Glutamatergic neuron (in vitro differentiated cells): ENCODE results near the gene CPEB2. TPM values are rescaled to one million over a fixed set of nuclear protein-coding genes. Genes with fewer than 3 reads are reported as not detected.

Experiments
- DNase-seq: peaks from one replicate; pipeline ENCODE4 v3.0.0; 2022
- H3K27ac Mint-ChIP-seq: one replicate; pipeline ENCODE4 v1.8.0; 2020; ENCODE audit warnings: mild to moderate bottlenecking, mixed read lengths, inconsistent platforms; ENCODE audit not compliant: unreplicated experiment
- H3K27me3 Mint-ChIP-seq: one replicate; pipeline ENCODE4 v1.8.0; 2020; ENCODE audit warnings: mild to moderate bottlenecking, moderate library complexity, mixed read lengths, inconsistent platforms; ENCODE audit not compliant: unreplicated experiment
- H3K36me3 Mint-ChIP-seq: one replicate; pipeline ENCODE4 v1.8.0; 2020; ENCODE audit warnings: mild to moderate bottlenecking, mixed read lengths, inconsistent platforms; ENCODE audit not compliant: unreplicated experiment
- H3K4me1 Mint-ChIP-seq: one replicate; pipeline ENCODE4 v1.8.0; 2020; ENCODE audit warnings: mild to moderate bottlenecking, low read depth, mixed read lengths, inconsistent platforms; ENCODE audit not compliant: unreplicated experiment
- H3K4me3 Mint-ChIP-seq: one replicate; pipeline ENCODE4 v1.8.0; 2020; ENCODE audit warnings: mild to moderate bottlenecking, mixed read lengths, inconsistent platforms; ENCODE audit not compliant: unreplicated experiment
- H3K9me3 Mint-ChIP-seq: one replicate; pipeline ENCODE4 v1.8.0; 2020; ENCODE audit warnings: mild to moderate bottlenecking, moderate library complexity, mixed read lengths, inconsistent platforms; ENCODE audit not compliant: unreplicated experiment
- CTCF ChIP-seq: fragments of 200-600 bp; sonication (generic); IDR thresholded peaks from one replicate; pipeline ENCODE4 v1.5.0; 2021; ENCODE audit not compliant: partially characterized antibody, unreplicated experiment
- total RNA-seq: library from RNA; stranded (reverse); fragmentation: NEBNext Ultra II Directional; extraction: Animal tissue kit (Norgen Biotek cat#: 25700); gene quantifications from one replicate; pipeline ENCODE4 v1.2.1, GENCODE V29; 2021; ENCODE audit not compliant: unreplicated experiment

CPEB2 gene
- total RNA-seq, 1 donor from 2014 or later: 52.6 TPM

GRCh38 chr4:14990484-14990883 is 11.8 kb upstream of the CPEB2 start:
- H3K27me3 Mint-ChIP-seq: peaks cover 3% of the 10 kb centered on the region
- no peak for TF ChIP-seq CTCF
- no peak for DNase-seq
- no peaks in the 10 kb centered on the region for H3K36me3 Mint-ChIP-seq
- no peak overlapping the region for H3K4me3 Mint-ChIP-seq
- H3K27ac Mint-ChIP-seq: no peak overlapping the region
- H3K9me3 Mint-ChIP-seq: no peaks in the 10 kb centered on the region
- H3K4me1 Mint-ChIP-seq: no peaks in the 10 kb centered on the region

GRCh38 chr4:14994242-14994641 is 8.0 kb upstream of the CPEB2 start:
- Mint-ChIP-seq H3K27ac (no peak overlapping the region), H3K4me3 (no peak overlapping the region), H3K4me1 (peaks cover 2% of the 10 kb centered on the region), H3K9me3 (no peaks in the 10 kb centered on the region), H3K27me3 (peaks cover 3% of the 10 kb centered on the region), H3K36me3 (peaks cover 8% of the 10 kb centered on the region)
- DNase-seq: no peak
- TF ChIP-seq CTCF: no peak

- TF ChIP-seq CTCF: no peak
- Mint-ChIP-seq H3K27me3 (peaks cover 5% of the 10 kb centered on the region), H3K27ac (peak overlapping the region; percentile 84), H3K4me1 (peaks cover 9% of the 10 kb centered on the region), H3K36me3 (peaks cover 13% of the 10 kb centered on the region), H3K4me3 (peak overlapping the region; percentile 91), H3K9me3 (peaks cover 5% of the 10 kb centered on the region)
- peak; percentile 76 for DNase-seq
Observed at GRCh38 chr4:15001248-15001868, 923 bp upstream of the CPEB2 start.

GRCh38 chr4:15002659-15003400 is 549 bp downstream of the CPEB2 start:
- Mint-ChIP-seq H3K4me1 (peaks cover 13% of the 10 kb centered on the region), H3K27me3 (peaks cover 5% of the 10 kb centered on the region), H3K27ac (peak overlapping the region; percentile 80), H3K36me3 (peaks cover 6% of the 10 kb centered on the region), H3K4me3 (peak overlapping the region; percentile 81), H3K9me3 (peaks cover 5% of the 10 kb centered on the region)
- TF ChIP-seq CTCF: no peak
- peak; percentile 78 for DNase-seq

GRCh38 chr4:15003401-15003890 is 1.2 kb downstream of the CPEB2 start:
- peak; percentile 66 for DNase-seq
- Mint-ChIP-seq H3K27me3 (peaks cover 5% of the 10 kb centered on the region), H3K27ac (no peak overlapping the region), H3K9me3 (peaks cover 5% of the 10 kb centered on the region), H3K4me3 (peak overlapping the region; percentile 81), H3K36me3 (peaks cover 6% of the 10 kb centered on the region), H3K4me1 (peaks cover 13% of the 10 kb centered on the region)
- TF ChIP-seq CTCF: no peak
